Smooth muscle cell (in vitro differentiated cells): ENCODE measurements around the gene FAF2. TPM values are rescaled to one million over a fixed set of nuclear protein-coding genes. Genes with fewer than 3 reads are reported as not detected.
"Not testable (repeated sequence)": the region's sequence is repeated elsewhere in the genome, so short reads cannot be mapped to it uniquely, and the experiment has no call there.

ENCODE experiments used
- DNase-seq: peaks from one replicate; lab custom pipeline; 2025; ENCODE audit not compliant: unreplicated experiment; lab: John Stamatoyannopoulos, UW
- H2AFZ ChIP-seq: fragments of 200-600 bp; sonication (generic); 2 replicates; pipeline ENCODE4 v1.6.0; 2016; ENCODE audit warnings: antibody characterized with exemption, low read depth, mild to moderate bottlenecking
- H3F3A ChIP-seq: fragments of 200-600 bp; sonication (generic); 2 replicates; pipeline ENCODE4 v1.6.0; 2017; ENCODE audit warnings: antibody characterized with exemption, low read depth
- H3K27ac ChIP-seq: fragments of 200-600 bp; sonication (generic); 2 replicates; pipeline ENCODE4 v1.5.1; 2016; ENCODE audit warnings: low read depth, mild to moderate bottlenecking
- H3K27me3 ChIP-seq: fragments of 200-600 bp; sonication (generic); 2 replicates; pipeline ENCODE4 v1.6.1; 2016; ENCODE audit warnings: low read depth, mild to moderate bottlenecking
- H3K36me3 ChIP-seq: fragments of 200-600 bp; sonication (generic); 2 replicates; pipeline ENCODE4 v1.5.1; 2016; ENCODE audit warnings: low read depth
- H3K4me1 ChIP-seq: fragments of 200-600 bp; sonication (generic); 2 replicates; pipeline ENCODE4 v1.5.1; 2016; ENCODE audit warnings: low read depth
- H3K4me2 ChIP-seq: fragments of 200-600 bp; sonication (generic); 2 replicates; pipeline ENCODE4 v1.6.0; 2016; ENCODE audit warnings: mild to moderate bottlenecking
- H3K4me3 ChIP-seq: fragments of 200-600 bp; sonication (generic); 2 replicates; pipeline ENCODE4 v1.5.1; 2016; ENCODE audit warnings: mild to moderate bottlenecking
- H3K79me2 ChIP-seq: fragments of 200-600 bp; sonication (generic); 2 replicates; pipeline ENCODE4 v1.6.0; 2016; ENCODE audit warnings: low read depth, mild to moderate bottlenecking
- H3K9ac ChIP-seq: fragments of 200-600 bp; sonication (generic); 2 replicates; pipeline ENCODE4 v1.6.0; 2016; ENCODE audit warnings: low read depth
- H3K9me3 ChIP-seq: fragments of 200-600 bp; sonication (generic); replicated peaks from 2 replicates; pipeline ENCODE4 v1.5.1; 2016; ENCODE audit warnings: low read depth
- H4K20me1 ChIP-seq: fragments of 200-600 bp; sonication (generic); 2 replicates; pipeline ENCODE4 v1.6.0; 2016; ENCODE audit warnings: low read depth
- WGBS: methylation state at CpG from one replicate; pipeline ENCODE4 v1.1.7; 2016; ENCODE audit warnings: low lambda C conversion rate; 5-methylcytosine and 5-hydroxymethylcytosine counted together
- polyA plus RNA-seq: library from polyadenylated mRNA; unstranded; fragments of >200 nt; fragmentation: Nextera tagmentation; extraction: Ambion mirVana; gene quantifications from 2 replicates; pipeline ENCODE4 v1.2.1, GENCODE V29; 2016
- total RNA-seq: library from RNA; depleted of rRNA; stranded (reverse); fragments of >200 nt; gene quantifications from 2 replicates; pipeline ENCODE4 v1.2.3, GENCODE V29; 2014
- TF ChIP-seq, protein P1 (sequence below): fragments of 200-600 bp; sonication (generic); IDR thresholded peaks from 2 replicates; pipeline ENCODE4 v1.5.1; 2017; ENCODE audit warnings: borderline replicate concordance, mild to moderate bottlenecking, antibody characterized with exemption; ENCODE audit not compliant: insufficient read depth, poor library complexity, severe bottlenecking

Gene FAF2
- total and polyA plus RNA-seq, 2 experiments from 2014 or later: 38.2 to 51.3 TPM

DNA sequence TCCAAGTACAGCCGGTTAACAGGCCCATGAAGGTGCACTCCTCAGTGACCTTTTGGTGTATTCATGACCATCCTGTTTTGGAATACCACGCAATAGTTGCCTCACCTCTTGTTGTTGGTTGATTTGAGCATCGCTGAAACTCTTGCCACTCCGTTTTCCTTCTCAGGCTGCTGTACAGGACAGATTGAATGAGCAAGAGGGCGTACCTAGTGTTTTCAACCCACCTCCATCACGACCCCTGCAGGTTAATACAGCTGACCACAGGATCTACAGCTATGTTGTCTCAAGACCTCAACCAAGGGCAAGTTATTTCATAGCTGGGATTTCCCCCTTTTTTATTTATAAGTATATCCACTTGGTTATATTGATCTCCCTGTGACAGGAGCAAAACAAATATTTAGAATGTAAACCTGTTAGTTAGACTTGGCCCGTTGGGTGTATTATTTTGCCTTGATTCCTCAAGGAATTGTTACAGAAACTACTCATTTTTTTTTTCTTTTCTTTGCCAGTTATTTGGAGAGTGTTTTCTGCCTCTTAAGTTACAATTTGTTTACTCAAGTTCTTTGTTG, 38.1 kb downstream of the FAF2 start:
- 96% methylated on average over 7 of the region's 7 CpGs for WGBS
- H3K9ac ChIP-seq: no peak overlapping the region
- no peak overlapping the region for H3K4me3 ChIP-seq
- no peak for DNase-seq
- H3F3A ChIP-seq: no peaks in the 10 kb centered on the region
- H3K36me3 ChIP-seq: peaks cover 22% of the 10 kb centered on the region
- H3K4me2 ChIP-seq: no peak overlapping the region
- H3K4me1 ChIP-seq: no peaks in the 10 kb centered on the region
- H2AFZ ChIP-seq: no peak overlapping the region
- H3K9me3 ChIP-seq: no peaks in the 10 kb centered on the region
- peaks cover 96% of the 10 kb centered on the region for H4K20me1 ChIP-seq
- H3K79me2 ChIP-seq: peaks cover 54% of the 10 kb centered on the region
- TF ChIP-seq, protein P1, sequence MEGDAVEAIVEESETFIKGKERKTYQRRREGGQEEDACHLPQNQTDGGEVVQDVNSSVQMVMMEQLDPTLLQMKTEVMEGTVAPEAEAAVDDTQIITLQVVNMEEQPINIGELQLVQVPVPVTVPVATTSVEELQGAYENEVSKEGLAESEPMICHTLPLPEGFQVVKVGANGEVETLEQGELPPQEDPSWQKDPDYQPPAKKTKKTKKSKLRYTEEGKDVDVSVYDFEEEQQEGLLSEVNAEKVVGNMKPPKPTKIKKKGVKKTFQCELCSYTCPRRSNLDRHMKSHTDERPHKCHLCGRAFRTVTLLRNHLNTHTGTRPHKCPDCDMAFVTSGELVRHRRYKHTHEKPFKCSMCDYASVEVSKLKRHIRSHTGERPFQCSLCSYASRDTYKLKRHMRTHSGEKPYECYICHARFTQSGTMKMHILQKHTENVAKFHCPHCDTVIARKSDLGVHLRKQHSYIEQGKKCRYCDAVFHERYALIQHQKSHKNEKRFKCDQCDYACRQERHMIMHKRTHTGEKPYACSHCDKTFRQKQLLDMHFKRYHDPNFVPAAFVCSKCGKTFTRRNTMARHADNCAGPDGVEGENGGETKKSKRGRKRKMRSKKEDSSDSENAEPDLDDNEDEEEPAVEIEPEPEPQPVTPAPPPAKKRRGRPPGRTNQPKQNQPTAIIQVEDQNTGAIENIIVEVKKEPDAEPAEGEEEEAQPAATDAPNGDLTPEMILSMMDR: no peak
- H3K27me3 ChIP-seq: no peaks in the 10 kb centered on the region
- H3K27ac ChIP-seq: no peak overlapping the region

DNA sequence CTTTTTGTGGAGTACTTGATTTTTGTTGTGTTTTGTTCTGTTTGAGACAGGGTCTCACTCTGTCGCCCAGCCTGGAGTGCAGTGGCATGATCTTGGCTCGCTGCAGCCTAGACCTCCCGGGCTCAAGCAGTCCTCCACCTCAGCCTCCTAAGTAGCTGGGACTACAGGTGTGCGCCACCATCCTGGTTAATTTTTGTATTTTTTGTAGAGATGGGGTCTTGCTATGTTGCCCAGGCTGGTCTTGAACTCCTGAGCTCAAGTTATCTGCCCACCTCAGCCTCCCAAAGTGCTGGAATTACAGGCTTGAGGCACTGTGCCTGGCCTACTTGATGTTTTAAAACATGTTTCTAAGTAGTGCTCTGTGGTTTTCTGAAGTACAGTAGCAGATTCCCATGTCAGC, 39.0 kb downstream of the FAF2 start:
- 99% methylated on average over 4 of the region's 4 CpGs for WGBS

DNA sequence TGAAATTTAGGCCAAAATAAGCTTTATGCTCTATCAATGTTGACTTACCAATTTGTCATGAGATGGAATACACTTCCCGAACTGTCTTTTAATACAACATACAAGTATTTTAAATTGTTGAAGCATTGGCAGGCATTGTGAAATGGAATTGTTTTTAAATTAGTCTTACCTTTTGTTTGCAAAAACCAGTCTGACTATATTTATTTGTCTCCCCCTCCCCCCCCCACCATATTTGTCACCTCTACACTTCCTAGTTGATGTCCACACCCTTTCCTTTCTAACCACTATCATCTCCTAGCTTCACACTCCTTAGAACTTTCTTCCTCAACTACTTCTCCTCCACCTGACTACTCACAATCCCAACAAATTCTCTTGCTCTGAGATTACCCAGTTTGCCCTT, 40.9 kb downstream of the FAF2 start:
- H3K36me3 ChIP-seq: peaks cover 44% of the 10 kb centered on the region
- H4K20me1 ChIP-seq: peaks cover 96% of the 10 kb centered on the region
- no peaks in the 10 kb centered on the region for H3K4me1 ChIP-seq
- peaks cover 35% of the 10 kb centered on the region for H3K79me2 ChIP-seq
- 94% methylated on average over 1 of the region's 1 CpG for WGBS
- no peak overlapping the region for H3K4me3 ChIP-seq
- no peaks in the 10 kb centered on the region for H3K9me3 ChIP-seq
- TF ChIP-seq, protein P1: no peak
- H3K9ac ChIP-seq: no peak overlapping the region
- H2AFZ ChIP-seq: no peak overlapping the region
- no peak overlapping the region for H3K4me2 ChIP-seq
- no peaks in the 10 kb centered on the region for H3F3A ChIP-seq
- no peaks in the 10 kb centered on the region for H3K27me3 ChIP-seq
- DNase-seq: no peak
- H3K27ac ChIP-seq: no peak overlapping the region

More for the DNA sequence above, 39.0 kb downstream of the FAF2 start:
- H3F3A ChIP-seq, H3K27me3 ChIP-seq, H2AFZ ChIP-seq, H3K9me3 ChIP-seq, H3K27ac ChIP-seq, DNase-seq, H3K4me2 ChIP-seq, H3K4me3 ChIP-seq, H3K4me1 ChIP-seq, H3K9ac ChIP-seq: not testable (repeated sequence)
- peaks cover 28% of the 10 kb centered on the region for H3K36me3 ChIP-seq
- peaks cover 98% of the 10 kb centered on the region for H4K20me1 ChIP-seq
- peaks cover 49% of the 10 kb centered on the region for H3K79me2 ChIP-seq

DNA sequence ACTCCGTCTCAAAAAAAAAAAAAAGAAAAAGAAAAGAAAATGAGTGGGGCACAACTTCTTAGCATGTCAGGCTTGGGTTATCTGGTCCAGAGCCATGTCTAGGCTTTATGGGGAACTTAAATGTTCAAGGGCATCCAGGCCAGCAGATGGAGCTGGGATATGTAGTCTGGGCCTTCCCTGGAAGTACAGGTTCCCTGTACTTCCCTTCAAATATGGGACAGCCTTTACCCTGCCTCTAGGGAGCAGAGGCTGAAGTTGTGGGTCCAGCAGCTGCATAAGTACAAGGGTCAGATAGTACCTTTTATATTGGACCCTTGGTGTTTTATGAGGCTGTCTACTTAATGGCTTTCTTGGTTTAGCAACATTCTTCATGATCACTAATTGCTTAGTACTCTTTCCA, 42.1 kb downstream of the FAF2 start:
- no peaks in the 10 kb centered on the region for H3K27me3 ChIP-seq
- TF ChIP-seq, protein P1: no peak
- H3K4me1 ChIP-seq: no peaks in the 10 kb centered on the region
- no peak for DNase-seq
- H3K9me3 ChIP-seq: no peaks in the 10 kb centered on the region
- peaks cover 28% of the 10 kb centered on the region for H3K79me2 ChIP-seq
- H3K27ac ChIP-seq: no peak overlapping the region
- H3K4me2 ChIP-seq: no peak overlapping the region
- H2AFZ ChIP-seq: no peak overlapping the region
- no peak overlapping the region for H3K4me3 ChIP-seq
- peaks cover 50% of the 10 kb centered on the region for H3K36me3 ChIP-seq
- no peaks in the 10 kb centered on the region for H3F3A ChIP-seq
- H4K20me1 ChIP-seq: peaks cover 85% of the 10 kb centered on the region
- 100% methylated on average over 1 of the region's 1 CpG for WGBS
- no peak overlapping the region for H3K9ac ChIP-seq
